KMS-11 (cell line): ENCODE measurements around the gene IGSF9.

Experiments used
- H2AFZ ChIP-seq: fragments of 200-600 bp; sonication (generic); 2 replicates; pipeline ENCODE4 v1.6.1; 2016; ENCODE audit warnings: antibody characterized with exemption, mixed run types, low read depth
- H3K27ac ChIP-seq: fragments of 200-600 bp; sonication (generic); 2 replicates; pipeline ENCODE4 v1.6.1; 2016; ENCODE audit warnings: mild to moderate bottlenecking, mixed run types
- H3K27me3 ChIP-seq: fragments of 200-600 bp; sonication (generic); 2 replicates; pipeline ENCODE4 v1.6.1; 2017; ENCODE audit warnings: mild to moderate bottlenecking, low read depth, mixed run types, moderate library complexity; ENCODE audit not compliant: insufficient read depth
- H3K36me3 ChIP-seq: fragments of 200-600 bp; sonication (generic); 2 replicates; pipeline ENCODE4 v1.6.1; 2017; ENCODE audit warnings: mild to moderate bottlenecking, mixed run types; ENCODE audit not compliant: insufficient read depth
- H3K4me1 ChIP-seq: fragments of 200-600 bp; sonication (generic); 2 replicates; pipeline ENCODE4 v1.6.1; 2016; ENCODE audit warnings: mild to moderate bottlenecking, low read depth, mixed run types; ENCODE audit not compliant: poor library complexity, severe bottlenecking
- H3K4me2 ChIP-seq: fragments of 200-600 bp; sonication (generic); 2 replicates; pipeline ENCODE4 v1.7.0; 2016; ENCODE audit warnings: mild to moderate bottlenecking, mixed run types
- H3K4me3 ChIP-seq: fragments of 200-600 bp; sonication (generic); IDR thresholded peaks from 2 replicates; pipeline ENCODE4 v1.6.1; 2017; ENCODE audit warnings: low read depth, low read length, mixed read lengths; ENCODE audit not compliant: insufficient read depth
- H3K79me2 ChIP-seq: fragments of 200-600 bp; sonication (generic); 2 replicates; pipeline ENCODE4 v1.6.1; 2016; ENCODE audit warnings: low read depth, mixed run types; ENCODE audit not compliant: insufficient read depth
- H3K9ac ChIP-seq: fragments of 200-600 bp; sonication (generic); 2 replicates; pipeline ENCODE4 v1.6.1; 2016; ENCODE audit warnings: mild to moderate bottlenecking, mixed run types
- H4K20me1 ChIP-seq: fragments of 200-600 bp; sonication (generic); 2 replicates; pipeline ENCODE4 v1.6.1; 2016; ENCODE audit warnings: mild to moderate bottlenecking, mixed run types; ENCODE audit not compliant: insufficient read depth
- CTCF ChIP-seq: fragments of 200-600 bp; sonication (generic); conservative IDR thresholded peaks from 2 replicates; pipeline ENCODE4 v1.6.1; 2017; ENCODE audit warnings: low read depth, mild to moderate bottlenecking, antibody characterized with exemption, low read length, moderate library complexity, mixed read lengths

The IGSF9 gene

GRCh38 chr1:159957824-159958268 is 12.4 kb upstream of the IGSF9 start:
- Histone ChIP-seq H3K4me2 (no peak overlapping the region), H3K79me2 (no peaks in the 10 kb centered on the region), H2AFZ (no peak overlapping the region), H3K27ac (no peak overlapping the region), H3K9ac (no peak overlapping the region), H3K4me1 (no peaks in the 10 kb centered on the region), H3K4me3 (no peak overlapping the region), H4K20me1 (no peaks in the 10 kb centered on the region), H3K36me3 (no peaks in the 10 kb centered on the region), H3K27me3 (peaks cover 4% of the 10 kb centered on the region; the same call in 1 of the 2 replicates)
- TF ChIP-seq CTCF = no peak

- Histone ChIP-seq H3K4me3 (no peak overlapping the region), H3K27me3 (peaks cover 4% of the 10 kb centered on the region; the same call in 1 of the 2 replicates), H3K4me1 (no peaks in the 10 kb centered on the region), H2AFZ (no peak overlapping the region), H3K9ac (no peak overlapping the region), H3K79me2 (no peaks in the 10 kb centered on the region), H3K4me2 (no peak overlapping the region), H3K27ac (no peak overlapping the region), H3K36me3 (no peaks in the 10 kb centered on the region), H4K20me1 (no peaks in the 10 kb centered on the region)
- TF ChIP-seq CTCF = no peak
These were observed 10.0 kb upstream of the IGSF9 start for GRCh38 chr1:159955456-159955855.

- TF ChIP-seq CTCF = no peak
- no peaks in the 10 kb centered on the region for H3K79me2 ChIP-seq
- H3K27me3 ChIP-seq = peaks cover 4% of the 10 kb centered on the region; the same call in 1 of the 2 replicates
- H3K4me1 ChIP-seq = no peaks in the 10 kb centered on the region
- H3K36me3 ChIP-seq = no peaks in the 10 kb centered on the region
- H4K20me1 ChIP-seq = no peaks in the 10 kb centered on the region
- no peak within 1 kb of the TSS for H3K27ac ChIP-seq
- no peak within 1 kb of the TSS for H3K9ac ChIP-seq
- H3K4me3 ChIP-seq = no peak within 1 kb of the TSS
- H2AFZ ChIP-seq = no peak within 1 kb of the TSS
- no peak within 1 kb of the TSS for H3K4me2 ChIP-seq
These were observed 8.4 kb upstream of the IGSF9 start, which contains the start of gene SLAMF9 for GRCh38 chr1:159953536-159954515. SLAMF9 (minus strand) TSS chr1:159954237; CDS start chr1:159954137, 100 bp downstream.

GRCh38 chr1:159952932-159953331 is 7.5 kb upstream of the IGSF9 start:
- Histone ChIP-seq H3K79me2 (no peaks in the 10 kb centered on the region), H3K4me3 (no peak overlapping the region), H3K4me1 (no peaks in the 10 kb centered on the region), H3K9ac (no peak overlapping the region), H2AFZ (no peak overlapping the region), H4K20me1 (no peaks in the 10 kb centered on the region), H3K27me3 (peaks cover 4% of the 10 kb centered on the region; the same call in 1 of the 2 replicates), H3K4me2 (no peak overlapping the region), H3K27ac (no peak overlapping the region), H3K36me3 (no peaks in the 10 kb centered on the region)
- no peak for TF ChIP-seq CTCF
